Middle frontal gyrus (tissue), 1 donor: ENCODE measurements around the gene NSFL1C.

ENCODE experiments used
- DNase-seq: peaks from one replicate; pipeline ENCODE4 v3.0.0-alpha.2; 2015; ENCODE audit warnings: low spot score; ENCODE audit errors: extremely low spot score

The NSFL1C gene

DNA sequence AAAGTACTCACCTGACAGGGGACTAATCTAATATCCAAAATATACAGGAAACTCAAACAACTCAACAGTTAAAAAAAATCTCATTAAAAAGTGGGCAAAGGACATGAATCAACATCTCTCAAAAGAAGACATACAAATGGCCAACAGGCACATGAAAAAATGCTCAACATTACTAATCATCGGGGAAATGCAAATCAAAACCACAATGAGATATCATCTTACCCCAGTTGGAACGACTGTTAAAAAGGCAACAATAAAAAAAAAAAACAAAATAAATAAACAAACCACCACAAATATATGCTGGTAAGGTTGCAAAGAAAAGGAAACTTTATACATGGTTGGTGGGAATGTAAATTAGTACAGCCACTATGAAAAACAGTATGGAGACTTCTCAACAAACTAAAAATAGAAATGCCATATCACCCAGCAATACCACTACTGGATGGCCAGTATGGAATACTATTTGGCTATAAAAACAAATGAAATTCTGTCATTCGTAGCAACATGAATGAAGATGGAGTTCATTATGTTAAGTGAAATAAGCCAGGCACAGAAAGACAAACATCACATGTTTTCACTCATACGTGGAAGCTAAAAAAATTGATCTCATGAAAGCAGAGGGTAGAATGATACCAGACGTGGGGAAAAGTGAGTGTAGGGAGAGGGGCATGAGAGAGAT is 17.9 kb upstream of the NSFL1C start:
- DNase-seq, result no peak

DNA sequence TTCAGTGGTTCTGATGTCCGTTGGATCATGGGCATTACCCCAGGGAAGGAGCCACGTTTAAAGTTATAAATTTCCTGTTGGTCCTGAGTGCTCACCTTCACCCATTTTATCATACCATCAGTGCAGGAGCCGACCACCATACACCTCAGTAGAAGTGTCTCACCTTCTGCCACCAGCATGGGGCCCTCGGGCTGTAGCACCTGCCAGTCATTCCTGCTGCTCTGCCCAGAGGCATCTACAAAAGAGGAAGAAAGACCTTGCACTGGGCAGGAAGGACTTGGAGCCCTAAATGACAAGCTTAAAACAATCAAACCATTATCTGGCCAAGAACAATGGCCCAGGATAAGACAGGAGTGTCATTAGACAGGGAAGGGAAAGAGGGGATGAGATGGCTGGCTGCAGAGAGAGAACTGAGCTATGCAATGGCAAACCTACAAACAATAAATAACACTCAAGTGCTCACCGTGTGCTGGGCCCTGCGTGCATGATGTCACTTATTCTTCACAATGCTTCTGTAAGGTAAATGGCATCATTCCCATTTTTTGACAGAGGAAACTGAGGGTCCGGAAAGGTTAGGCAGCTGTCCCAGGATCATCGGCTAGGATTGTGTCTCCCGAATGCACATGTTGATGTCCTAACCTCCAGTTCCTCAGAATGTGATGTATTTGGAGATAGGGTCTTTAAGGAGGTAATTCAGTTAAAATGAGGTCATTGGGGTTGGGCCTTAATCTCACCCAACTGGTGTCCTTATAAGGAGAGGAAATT is 13.4 kb upstream of the NSFL1C start:
- DNase-seq, result no peak

DNA sequence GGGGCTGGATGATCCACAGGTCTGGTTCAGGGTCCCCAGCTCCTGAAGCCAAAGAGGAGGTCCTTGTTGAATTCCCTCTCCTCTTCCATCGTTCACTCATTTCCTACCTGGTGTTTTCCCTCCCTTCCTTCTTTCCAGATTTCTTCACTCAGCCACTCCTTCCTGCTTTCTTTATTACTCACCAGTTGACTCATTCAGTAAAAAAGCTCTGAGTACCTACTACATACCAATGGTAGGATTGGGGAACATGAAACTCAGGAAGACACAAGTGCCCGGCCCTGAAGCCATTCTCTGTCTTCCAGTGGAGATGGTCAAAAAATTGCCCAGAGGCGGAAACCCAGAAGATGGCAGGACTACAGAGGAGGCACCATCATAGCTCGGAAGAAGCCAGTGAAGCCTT is 11.9 kb upstream of the NSFL1C start:
- DNase-seq, result no peak

DNA sequence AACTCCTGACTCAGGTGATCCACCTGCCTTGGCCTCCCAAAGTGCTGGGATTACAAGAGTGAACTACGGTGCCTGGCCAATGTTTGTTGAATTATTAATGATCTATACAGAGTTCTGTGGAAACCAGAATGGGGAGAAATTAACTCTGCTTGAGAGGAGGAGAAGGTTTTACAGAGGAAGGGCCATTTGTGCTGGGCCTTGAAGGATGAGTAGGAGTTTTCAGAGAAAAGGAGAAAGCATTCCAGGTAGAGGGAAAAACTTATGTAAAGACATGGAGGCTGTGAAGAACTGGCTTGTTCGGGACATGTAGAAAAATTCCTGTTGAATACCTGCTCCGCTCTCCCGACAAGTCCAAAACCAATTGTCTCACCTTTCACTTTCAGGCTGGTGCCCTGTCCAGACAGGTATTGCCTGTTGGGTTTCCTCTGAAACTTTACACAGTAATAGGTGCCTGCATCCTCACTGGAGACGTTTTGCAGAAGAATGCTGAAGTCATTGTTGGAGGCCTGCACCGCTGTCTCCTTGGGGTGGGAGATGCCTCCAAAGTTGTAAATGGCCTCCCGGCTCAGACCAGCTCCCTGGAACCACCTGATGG is 11.3 kb upstream of the NSFL1C start:
- DNase-seq, result no peak

DNA sequence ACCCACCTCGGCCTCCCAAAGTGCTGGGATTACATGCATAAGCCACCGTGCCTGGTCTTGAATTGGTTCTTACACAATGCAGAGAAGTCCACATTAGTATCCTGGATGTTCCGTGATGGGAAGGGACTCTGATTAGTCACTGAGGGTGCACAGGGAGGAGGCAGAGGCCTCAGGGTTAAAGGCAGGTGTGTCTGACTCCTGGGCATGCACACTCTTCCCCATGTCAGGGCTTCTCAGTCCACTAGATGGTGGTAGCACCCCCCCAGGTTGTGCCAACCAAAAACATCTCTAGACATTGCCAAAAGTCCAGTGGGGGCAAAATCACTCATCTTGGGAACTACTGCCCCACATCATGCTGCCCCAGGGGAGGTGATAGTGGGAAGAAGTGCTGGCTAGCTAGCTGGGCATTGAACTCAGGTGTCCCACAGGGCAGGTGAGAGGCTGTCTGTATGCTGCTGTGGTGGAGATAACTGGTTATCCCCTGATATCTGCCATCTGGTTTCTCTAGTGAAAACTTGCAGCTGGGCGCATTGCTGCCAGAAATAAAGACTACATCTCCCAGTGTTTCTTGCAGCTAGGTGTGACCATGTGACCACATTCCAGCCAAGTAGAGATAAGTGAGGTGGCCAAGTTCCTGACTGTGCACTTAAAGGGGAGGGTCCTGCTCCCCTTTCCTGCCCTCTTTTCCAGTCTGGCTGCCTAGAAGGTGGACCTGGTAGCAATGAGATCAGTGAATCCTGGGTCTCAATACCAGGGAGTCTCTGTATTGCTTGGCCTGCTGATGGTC is 8.4 kb upstream of the NSFL1C start:
- no peak for DNase-seq

DNA sequence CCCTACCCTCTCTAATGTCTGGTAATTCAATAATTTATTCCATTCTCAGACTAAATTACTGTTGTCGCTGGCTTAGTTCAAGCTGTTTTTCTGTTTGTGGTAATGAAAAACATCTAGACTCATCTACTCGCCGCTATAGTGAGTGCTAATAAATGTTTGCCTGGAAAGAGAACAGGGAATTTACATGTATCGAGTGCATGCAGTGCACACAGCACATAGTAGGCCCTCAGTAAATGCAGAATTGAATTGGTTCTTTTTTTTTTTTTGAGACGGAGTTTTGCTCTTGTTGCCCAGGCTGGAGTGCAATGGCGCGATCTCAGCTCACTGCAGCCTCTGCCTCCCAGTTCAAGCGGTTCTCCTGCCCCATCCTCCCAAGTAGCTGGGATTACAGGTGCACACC is 7.7 kb upstream of the NSFL1C start:
- no peak for DNase-seq

DNA sequence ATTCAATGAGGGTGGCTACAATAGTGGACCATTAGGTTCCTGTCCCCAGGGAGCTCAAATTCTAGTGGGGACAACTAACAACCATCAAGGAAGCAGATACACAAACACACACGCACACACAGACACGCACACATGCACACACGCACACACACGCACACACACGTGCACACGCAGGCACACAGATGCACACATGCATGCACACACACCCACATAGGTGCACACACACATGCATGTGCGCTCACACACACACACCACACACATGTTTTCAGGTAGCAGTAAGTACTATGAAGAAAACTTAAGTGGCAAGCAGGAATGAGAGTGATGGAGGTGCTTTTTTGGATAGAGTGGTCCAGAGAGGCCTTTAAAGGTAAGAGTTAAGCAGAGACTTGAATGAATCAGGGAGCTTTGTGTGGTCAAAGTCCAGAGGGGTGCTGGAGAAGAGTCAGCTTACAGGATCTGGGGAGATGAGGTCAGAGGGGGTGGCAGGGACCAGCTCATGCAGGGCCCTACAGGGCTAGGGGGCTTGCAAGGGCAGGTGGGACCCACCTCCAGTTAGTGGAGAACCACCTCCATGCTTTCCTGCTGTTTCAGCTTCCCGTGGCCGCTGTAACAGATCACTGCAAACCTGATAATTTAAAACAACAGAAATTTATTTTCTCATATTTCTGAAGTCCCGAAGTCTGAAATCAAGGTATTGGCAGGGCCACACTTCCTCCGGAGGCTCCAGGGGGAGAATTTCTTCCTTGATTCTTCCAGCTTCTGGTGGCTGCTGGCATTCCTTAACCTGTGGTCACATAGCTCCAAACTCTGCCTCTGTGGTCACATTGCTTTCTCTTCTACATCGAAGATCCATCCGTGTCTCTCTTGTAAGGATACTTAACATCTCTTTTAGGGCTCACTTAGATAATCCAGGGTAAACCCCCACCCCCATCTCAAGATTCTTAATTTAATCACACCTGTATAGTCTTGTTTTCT is 6.9 kb upstream of the NSFL1C start:
- no peak for DNase-seq

DNA sequence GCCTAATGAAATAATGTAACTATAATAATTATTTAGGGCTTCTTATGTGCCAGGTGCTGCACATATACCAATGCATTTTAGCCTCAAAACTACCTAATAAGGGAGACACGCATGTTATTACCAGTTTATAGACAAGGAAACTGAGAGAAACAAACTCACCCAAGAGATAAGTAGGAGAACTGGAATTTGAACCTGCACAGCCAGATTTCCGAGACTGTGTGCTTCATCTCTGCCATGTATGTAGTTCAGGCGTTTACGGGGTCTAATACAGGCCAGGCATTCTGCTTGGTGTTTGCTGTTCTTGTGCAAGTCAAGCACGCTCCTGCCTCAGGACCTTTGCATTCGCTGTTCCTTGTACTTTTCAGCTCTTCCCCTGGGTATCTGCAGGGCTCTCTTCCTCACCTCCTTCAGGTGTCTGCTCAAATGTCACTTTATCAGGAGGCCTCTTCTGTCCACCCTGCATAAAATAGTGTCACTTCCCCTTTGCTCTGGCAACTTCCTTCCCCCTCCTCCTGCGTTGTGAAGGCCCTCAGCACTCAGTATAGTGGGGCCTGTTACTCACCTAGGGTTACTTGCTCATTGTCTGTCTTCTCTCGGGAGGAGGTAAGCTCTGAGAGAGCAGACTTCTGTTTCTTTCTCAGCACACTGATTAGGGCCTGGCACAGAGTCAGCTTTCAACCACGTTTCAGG is 6.1 kb upstream of the NSFL1C start:
- no peak for DNase-seq

DNA sequence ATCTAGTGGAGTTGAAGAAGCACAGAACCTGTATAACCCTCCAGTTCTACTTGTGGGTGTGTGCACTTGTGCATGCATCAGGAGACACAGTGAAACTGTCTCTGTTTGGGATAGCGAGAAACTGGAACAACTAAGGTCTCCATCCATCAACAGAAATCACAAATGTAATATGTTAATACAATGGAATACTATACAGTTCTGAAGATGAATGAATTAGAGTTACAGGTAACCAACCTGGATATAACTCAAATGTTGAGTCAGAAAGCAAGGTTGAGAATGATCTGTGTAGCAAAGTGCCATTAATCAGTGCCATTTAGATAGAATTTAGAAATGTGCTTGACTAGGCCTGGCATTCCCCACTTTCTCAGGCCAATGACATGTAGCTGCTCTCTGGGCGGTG is 4.6 kb upstream of the NSFL1C start:
- no peak for DNase-seq

DNA sequence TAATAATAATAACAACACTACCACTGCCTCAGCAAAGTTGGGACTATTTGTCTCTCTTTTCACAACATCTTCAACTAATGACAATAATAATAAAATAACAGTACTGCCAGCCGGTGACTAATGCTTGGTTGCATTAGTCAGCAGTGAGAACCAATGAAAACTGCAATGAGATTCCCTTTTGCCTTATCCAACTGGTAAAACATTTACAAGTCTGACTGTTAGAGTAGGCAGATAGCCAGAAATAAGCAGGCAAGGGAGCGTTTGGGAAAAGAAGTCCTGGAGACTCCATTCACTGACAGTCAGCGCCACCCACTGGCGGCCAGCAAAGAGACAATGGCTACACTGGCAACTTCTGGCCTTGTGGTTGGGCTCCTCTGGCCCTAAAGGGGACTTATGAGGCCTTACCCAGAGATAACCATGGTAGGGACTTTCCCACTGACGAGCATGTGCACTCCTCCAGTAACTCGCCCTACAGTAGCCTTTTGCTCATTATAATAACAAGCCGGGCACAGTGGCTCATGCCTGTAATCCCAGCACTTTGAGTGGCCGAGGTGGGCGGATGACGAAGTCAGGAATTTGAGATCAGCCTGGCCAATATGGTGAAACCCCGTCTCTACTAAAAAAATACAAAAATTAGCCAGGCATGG is 3.4 kb upstream of the NSFL1C start:
- DNase-seq, result no peak

DNA sequence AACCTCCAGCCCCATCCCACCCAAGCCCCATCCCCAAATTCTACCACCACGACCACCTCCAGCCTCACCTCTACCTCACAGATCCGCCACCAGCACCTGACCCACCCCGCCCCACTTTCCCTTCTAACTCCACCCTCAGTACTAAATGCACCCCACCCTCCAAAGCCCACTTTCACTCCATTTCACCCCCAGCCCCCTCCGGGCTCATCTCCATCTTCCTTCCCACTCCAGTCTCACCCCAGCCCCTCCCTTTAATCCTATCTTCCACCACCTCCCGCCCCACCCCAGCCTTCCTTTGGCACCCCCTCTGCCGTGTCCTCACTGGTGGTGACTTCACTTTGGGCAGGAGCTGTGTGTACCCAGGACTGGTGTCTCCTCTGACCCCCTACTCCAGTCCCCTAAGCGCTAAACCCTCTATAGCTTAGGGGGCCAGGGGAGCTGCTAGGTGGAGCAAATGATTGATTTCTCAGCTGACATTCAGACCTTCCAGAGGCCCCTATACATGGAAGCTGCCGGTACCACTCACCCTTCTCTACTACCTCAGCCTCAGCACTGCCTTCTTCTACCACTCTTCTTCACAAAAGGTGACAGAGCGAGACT is 2.8 kb upstream of the NSFL1C start:
- no peak for DNase-seq

DNA sequence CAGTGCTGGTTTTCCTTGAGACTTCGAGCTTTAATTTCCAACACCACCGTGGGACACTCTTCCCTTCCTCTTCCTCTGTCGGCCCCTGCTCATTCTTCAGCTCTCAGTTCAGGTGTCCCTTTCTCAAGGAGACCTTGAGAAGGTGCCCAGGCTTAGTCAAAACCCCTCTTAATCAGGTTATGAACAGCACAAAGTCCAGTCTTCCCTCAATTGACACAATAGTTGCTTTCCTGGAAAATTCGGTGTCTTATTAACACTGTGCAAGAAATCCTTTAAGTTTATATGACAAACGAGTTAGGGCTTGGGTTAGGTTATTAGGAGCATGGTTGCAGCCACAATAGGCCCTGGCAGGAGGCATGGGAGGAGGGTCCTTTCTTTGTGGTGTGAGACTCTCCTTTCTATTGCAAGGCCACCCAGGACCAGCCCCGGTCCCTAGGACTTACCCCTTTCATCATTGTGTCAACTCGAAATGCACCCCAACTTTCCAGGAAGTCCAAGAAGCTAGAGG is 1.5 kb upstream of the NSFL1C start:
- no peak for DNase-seq

DNA sequence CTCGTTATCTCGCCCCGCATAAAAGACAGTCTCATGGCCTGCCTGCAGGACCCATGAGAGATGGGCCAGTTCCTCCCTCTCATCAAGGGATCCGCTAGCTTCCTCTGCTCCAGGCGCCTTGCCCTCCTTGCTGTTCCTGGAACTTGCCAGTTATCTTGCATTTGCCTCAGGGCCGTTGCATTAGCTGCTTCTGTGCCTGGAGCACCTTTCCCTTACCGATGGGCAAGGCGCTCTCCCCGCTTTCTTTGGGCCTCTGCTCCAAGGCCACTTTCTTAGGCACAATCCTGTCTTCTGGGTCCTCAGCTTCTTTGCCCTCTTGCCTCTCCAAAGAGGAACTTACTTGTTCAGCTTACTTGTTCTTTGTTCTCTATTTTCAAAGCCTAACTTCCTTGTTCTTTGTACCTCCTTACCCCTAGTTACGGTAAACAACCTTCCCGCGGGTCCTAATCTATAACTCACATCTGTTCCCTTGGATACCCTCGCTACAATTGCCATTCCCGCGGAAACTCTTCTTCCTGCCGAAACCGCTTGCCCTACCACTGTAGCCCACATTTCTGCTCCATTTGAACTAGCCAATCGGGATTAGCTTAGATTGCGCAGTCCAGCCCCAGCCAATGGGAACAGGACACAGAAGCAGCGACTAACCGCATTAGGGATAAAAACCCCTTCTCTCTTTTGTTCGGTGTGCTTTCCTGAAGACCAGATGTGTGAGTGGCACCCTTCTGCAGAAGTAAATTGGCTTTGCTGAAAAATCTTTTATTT is 887 bp upstream of the NSFL1C start:
- no peak for DNase-seq

DNA sequence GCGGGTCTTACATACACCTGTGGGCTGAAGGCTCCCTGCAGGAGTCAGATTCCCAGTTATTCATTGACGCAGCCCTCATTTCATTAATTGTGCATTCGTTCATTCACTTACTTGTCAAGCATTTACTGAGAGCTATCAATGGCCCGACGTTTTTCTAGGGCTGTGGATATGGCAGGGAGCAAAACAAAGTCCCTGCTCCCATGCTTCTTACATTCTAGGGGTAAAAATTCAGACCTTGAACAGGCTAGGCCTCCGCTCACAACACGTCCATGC is 369 bp upstream of the NSFL1C start:
- DNase-seq, result no peak

DNA sequence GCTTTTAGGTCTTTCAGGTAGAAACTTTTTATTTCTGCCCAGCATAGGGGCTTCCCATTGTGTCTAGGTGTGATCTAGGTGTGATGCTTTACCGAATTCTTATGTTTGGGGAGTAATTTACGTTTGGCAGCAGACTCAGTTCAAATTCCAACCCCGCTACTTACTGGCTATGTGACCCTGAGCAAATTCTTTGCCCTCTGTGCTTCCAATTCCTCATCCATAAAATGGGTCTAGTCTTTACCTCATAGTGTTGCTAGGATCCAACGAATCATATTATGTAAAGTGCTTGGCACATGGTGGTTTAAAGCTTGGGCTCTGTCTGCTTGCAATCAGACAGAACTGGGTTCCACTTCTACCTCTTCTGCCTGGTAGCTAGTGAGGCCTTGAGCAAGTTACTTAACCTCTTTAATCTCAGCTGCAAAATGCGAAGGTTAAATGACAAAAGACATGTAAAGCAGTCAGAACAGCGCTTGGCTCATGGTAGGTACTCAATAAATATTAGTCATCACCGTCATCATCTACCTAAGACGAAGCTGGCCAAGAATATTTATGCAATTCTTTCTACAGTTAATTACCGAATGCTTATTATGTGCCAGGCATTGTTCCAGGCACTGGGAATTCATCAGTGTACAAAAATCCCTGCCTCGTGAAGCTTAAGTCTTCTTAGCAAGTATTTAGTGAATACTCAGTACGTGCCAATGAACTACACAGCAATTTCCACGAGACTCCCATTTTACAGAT is 1.0 kb downstream of the NSFL1C start:
- no peak for DNase-seq

DNA sequence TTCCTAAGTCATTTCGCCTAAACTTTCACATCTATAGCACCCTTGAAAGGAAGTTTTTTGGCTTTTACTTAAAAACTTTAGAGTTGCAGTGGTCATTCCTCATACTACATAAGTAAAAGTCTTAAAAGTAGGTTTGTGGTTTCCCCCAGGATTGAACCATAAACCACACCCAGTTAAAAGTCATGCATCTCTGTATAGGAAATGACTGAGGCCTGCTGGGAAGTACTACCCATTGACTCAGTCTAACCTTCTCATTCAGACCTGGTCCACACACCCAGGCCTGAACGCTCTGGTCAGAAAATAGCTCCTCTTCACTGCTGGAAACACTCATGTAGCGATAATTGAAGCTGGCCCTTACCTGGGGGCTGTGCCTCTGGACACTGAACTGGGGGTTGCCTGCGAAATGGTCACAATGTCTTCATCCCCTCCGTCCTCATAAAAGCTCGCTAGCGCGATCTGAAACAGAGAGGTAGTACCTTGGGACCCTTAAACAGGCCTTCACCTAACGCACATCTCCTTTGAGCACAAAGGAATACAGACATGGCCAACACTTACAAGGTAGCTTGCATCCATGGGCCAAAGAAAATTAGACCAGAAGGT is 2.6 kb downstream of the NSFL1C start:
- DNase-seq, result no peak

DNA sequence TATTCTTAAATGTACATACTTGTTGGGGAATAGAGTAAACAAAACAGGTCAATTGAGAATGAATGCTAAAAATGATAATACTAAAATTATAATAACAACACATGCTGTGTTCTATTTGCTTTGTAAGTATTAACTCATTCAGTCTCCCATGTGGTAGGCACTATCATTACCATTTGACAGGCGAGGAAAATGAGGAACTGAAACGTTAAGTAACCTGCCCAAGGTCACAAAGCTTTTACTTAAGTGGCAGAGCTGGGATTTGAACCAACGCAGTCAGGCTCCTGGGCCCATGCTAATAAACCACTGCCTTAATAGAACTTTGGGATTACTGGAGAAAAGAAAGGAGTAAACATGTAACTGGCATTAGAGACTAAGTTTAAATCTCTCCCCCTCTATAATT is 3.8 kb downstream of the NSFL1C start:
- no peak for DNase-seq

DNA sequence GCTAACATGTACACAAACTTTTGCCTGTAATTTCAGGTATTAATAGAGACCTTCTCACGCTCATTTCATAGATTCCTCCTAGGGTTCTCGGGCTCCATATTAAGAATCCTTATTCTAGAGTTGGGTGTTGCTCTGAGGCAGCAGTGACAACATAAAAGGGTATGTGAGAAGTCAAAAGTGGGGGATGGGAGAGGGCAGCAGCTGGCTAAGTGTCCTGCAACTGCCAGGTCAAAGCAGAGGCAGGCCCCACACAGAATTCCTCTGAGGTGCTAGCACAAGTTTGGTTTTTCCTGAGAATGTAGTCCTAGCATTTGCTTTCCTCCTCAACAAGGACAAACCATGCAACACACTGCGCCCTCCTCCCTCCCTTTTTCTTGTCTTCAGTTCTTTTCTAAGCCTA is 4.6 kb downstream of the NSFL1C start:
- no peak for DNase-seq
